ENCODE measurements around the gene RFX4.

GRCh38 chr12:106774005-106774807, 191.4 kb downstream of the RFX4 start, which contains the start of gene RIC8B:
- TF ChIP-seq POLR2A (IDR thresholded peaks at IDR 0.05; ENCODE audit: low read depth, low read length): no peak; the same call in 1 of the 2 replicates
- TF ChIP-seq POU2F2 (IDR thresholded peaks at IDR 0.05; ENCODE audit: low read depth, low read length): 0 out of 2 replicates have a peak, but pooled peaks have one; percentile 20
- peak; percentile 21; the same call in 1 of the 2 replicates for TF ChIP-seq TAF1 (IDR thresholded peaks at IDR 0.05; ENCODE audit: low read depth, low read length)
- no peak for TF ChIP-seq POLR2AphosphoS5 (IDR thresholded peaks at IDR 0.05; ENCODE audit: low read depth, low read length)
